Stimulated activated CD4-positive, alpha-beta T cell treated with anti-CD3 and anti-CD28 coated beads, Interleukin-1b, Interleukin-23, amount 100 ng/mL, for 48 hours (primary cell): ENCODE results near the gene SH3RF1.

Experiments used
- DNase-seq: peaks from one replicate; pipeline ENCODE4 v3.0.0-alpha.2; 2020

SH3RF1 gene

DNA sequence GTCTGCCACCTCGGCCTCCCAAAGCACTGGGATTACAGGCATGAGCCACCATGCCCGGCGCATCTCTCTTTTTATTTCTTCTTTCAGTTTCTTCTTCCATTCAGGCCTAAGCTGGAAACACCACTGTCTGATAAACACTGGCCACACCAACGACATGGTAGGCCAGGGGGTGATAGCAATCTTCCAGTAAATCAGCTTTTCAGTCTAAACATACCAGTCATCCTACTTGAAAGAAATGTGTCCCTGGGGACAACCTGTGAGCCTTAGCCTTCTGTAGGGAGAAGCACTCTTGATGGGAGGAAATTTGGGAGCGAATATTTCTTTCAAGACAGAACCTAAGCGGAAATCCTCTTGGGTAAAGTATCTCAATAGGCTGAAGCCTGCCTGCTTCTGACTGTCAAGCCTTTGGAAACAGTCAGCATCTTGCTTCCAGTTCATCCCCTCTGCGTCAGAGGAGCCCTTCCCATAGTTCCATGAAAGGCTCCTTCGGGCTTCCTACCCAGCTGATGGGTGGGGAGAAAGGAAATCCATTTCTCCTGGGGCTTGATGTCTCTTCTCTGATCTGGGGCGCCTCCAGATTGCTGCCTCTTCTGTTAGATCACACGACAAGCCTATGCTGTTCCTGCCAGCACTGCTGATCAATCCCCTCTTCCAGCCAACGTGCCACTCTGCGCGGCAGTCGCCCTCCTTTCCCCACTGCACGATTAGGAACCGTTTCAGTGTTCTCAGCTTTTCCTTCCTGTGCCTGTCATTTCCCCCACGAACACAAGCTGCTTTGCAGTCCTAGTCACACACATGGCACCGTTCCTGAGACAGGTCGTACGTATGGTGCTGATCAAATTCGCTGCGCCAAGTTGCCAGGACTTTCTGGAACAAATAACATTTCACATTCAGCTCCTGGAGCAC lies 211.2 kb downstream of the SH3RF1 start:
- DNase-seq = no peak

DNA sequence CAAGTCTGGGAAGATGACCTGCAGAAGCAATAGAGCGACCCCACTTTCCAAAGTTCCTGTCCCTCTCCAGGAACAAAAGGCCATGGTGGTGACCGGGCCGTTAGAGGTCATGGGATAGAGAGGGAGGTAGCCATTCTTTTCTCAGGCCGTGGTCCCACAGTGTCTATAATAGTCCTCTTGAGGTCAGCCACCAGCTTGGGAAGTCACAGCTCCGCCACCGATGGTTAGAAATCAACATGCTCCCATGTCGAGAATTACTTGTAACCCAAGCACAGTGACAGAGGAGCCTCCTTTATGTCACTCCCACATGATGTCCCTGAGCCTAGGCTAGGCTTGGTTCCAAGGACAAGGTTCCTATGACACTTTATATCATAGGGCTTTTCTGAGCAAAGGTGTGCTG lies 212.4 kb downstream of the SH3RF1 start:
- DNase-seq = no peak

DNA sequence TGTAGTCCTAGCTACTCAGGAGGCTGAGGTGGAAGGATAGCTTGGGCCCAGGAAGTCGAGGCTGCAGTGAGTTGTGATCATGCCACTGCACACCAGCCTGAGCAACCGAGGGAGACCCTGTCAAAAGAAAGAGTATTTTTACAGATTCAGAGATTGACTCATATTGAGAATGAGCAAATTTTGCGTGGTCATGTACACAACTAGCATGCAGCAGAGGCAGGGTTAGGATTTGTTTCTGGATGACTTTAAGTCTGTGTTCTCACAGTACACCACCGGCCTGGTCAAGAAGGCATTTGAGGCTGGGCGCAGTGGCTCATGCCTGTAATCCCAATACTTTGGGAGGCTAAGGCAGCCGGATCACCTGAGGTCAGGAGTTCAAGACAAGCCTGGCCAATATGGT lies 215.9 kb downstream of the SH3RF1 start:
- DNase-seq = no peak

DNA sequence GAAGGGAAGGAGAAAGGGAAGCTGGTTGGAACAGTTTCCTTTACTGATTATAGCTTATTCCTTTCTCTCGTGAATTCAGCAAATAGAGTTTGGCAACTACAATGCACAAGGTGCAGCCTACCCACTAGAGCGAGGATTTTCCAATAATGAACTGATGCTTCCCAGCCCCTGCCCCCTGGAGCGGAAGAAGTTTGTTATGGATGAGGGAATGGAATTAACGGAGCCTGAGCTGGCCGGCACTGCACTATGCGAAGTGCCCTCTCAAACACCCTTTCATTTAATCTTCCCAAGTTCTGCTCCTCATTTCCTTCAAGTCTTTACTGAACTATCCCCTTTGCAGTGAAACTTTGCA lies 218.2 kb downstream of the SH3RF1 start:
- DNase-seq = no peak

DNA sequence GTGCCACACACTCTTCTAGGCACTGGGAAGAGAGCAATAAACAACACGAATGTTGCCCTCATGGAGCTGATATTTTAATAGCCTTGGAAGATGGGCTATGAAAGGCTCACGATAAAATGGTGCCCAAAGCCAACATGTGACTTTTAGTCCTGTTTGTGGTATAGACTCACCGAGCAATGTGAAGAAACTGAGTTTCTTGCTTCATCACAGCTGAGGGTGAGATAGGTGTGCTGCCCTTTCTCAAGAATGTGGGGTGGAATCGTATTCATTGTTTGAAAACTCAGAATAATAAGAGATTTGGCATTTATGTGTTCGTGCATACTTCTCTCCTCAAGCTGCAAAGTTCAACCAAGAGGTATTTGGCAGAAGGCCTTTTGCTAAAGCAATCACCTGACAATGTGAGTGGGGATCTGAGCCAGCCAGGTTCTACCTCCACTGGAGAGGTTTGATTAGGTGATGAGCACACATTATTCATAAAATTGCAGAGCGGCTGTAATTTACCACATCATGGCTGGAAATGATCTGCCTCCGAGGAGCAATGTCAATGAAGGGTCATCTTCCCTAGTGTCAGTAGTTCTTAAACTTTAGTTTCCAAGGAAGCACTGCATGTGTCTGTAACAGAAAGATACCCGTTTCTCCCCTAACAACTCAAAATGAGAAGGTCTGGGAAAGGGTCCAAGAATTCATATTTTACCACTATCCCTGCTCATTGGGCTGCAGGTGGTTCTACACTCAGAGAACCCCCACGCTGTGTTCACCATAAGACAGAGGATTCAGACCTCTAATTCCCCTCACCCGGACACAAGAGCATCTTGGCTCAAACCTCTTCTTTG lies 218.8 kb downstream of the SH3RF1 start:
- no peak for DNase-seq

DNA sequence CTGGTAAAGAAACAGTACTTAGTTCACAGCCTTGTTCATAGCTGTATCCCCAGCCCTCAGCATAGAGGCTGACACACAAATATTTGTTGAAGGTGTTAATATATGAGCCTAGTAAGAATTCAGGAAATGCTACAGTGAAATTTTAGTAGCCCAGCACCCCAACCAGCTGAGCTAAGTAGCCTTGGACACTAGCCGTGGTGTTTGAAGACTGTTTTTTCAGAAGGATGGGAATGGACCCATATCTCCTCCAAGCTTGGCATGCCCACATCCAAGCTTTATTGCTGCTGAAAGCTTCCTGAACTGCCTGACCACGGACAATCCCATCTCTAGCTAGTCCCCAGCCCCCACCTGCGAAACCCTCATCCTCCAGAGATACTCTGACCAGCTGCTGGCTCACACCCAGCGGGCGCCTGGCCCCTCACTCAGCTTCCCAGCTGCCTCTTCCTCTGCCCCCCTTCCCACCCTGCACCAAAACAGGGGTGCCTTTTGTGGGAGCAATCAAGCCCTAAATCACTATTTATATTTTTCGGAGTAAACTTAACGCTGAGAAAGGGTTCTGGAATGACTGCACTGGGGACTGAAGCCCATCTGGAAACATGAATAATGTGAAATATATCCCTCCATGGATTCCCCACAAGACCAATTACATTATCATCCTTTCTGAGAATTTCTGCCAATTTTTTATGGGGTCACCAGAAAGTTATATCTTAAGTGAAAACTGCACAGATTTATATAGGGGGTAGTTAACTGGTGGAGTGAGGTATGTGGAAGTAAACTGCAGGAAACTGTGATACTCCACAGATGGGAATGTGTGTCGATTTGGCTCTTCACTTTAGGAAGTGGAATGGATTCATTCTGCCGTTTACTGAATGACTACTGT lies 219.6 kb downstream of the SH3RF1 start:
- DNase-seq = no peak

DNA sequence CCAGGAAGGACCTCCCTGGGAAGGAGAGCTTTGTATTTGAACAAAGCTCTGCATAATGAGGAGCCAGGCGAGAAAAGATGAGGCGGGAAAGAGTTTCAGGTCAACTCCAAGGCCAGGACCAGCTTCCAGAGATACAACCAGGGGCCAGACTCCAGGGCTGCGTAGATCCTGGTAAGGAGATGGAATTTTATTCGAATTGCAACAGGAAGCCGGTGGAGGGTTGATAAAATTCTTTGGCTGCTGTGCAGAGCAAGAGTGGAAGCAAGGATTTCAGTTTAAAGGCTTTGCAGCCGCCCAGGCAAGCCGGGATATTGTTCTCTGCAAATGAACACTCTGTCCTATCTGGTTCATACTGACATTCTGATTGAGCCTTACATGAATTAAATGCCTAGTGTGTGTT lies 220.5 kb downstream of the SH3RF1 start:
- no peak for DNase-seq

DNA sequence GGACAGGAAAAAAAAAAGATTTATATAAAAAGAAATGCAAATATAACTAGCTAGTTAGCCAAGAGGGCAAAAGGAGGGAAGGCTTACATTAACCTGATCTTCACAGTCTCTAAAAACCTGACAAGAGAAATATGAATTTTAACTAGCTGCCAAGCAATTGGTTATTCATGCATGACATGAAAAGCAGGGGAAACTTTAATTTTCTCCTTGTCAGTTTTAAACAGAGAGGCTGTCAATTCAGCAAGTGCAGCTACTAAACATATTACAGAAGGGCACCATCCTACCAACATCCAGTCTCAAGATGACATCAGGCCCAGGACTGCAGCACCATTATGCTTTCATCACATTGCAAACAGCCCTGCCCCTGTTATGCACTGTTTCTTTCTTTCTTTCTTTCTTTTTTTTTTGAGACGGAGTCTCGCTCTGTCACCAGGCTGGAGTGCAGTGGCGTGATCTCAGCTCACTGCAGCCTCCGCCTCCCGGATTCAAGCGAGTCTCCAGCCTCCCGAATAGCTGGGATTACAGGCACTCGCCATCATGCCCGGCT lies 221.8 kb downstream of the SH3RF1 start:
- DNase-seq = no peak

DNA sequence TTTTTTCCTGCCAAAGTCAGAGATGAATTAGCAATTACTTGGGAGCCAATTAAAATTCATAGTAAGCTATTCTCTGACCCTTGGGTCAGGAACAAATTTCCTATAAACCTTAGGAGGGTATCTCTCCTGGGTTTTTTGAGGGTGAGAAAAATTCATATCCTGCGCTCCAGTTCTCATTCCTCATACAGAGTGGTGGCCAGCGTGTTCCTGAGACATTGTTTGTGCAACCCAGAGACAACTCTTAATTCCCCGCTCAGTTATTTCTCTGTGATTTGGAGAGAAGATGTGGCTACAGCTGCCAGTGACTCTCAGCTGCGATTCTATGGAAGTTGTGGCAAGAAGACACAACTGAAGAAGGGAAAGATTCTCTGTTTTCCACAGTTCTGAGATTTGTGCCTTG lies 222.8 kb downstream of the SH3RF1 start:
- no peak for DNase-seq

DNA sequence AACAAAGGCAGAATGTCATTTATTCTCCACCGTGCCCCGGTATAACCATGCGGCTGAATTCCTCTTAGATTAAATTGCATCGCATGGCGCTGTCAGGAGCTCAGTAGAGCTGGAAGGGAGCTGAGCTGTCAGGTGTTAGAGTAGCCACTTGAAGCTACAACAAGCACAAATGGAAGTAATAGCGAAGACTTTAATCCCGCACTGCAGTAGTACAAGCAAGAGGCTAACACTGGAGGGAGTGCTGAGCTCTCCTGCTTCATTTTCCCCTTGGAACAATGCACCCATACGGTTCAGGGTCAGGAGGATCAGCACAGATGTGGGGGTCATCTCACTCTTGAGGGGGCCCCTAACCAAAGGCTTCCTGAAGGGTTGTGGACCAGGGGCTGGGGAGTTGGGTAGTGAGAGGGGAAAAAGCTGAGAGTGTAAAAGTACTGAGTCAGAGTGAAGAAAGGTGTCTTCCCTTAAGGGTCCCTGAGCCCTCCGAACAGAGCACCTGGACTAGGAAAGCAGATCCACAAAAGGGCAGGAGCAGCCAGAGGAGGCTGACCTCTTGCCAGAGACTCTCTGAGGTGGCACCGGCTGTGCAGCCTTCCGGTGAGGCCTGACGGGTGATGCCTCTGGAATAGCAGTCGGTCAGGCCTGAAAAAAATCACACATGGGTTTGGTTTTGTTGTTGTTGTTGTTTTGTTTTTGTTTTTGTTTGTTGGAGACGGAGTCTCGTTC lies 224.7 kb downstream of the SH3RF1 start:
- no peak for DNase-seq

DNA sequence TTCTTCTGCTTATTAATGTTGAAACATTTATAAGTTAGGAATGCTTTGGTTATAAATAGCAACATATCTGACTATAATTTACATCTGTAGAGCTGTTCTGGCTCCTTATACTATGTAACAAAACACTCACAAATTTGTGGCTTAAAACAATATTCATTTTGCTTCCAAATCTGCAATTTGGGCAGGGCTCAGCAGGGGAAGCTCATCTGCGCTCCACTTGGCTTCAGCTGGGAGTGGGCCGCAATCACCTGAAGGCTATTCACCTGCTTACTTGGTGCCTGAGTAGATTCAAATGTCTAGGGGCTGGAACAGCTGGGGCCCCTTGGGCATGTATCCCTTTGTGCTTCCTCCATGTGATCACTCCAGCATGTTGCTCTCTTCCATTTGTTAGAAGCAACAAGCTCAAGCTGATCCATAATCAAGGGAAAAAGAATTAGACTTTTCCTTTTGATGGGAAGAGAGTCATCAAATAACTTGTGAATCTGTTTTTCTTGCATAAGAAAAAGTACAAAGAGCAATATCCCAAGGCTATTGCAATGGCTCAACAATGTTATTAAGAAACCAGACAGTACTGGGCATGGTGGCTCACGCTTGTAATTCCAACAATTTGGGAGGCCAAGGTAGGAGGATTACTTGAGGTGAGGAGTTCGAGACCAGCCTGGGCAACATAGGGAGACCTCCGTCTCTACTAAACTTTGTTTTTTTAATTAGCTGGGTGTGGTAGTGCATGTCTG lies 225.9 kb downstream of the SH3RF1 start:
- no peak for DNase-seq
